Muscle of arm (tissue), 12 donors: ENCODE measurements around the gene C12orf56. TPM values are rescaled to one million over a fixed set of nuclear protein-coding genes. Genes with fewer than 3 reads are reported as not detected.
"Not testable (repeated sequence)": the region's sequence is repeated elsewhere in the genome, so short reads cannot be mapped to it uniquely, and the experiment has no call there.

Source experiments
- DNase-seq: peaks from one replicate; pipeline ENCODE4 v3.0.0-alpha.2; 2013
- polyA plus RNA-seq, 12 donors: library from polyadenylated mRNA; unstranded; fragments of 120-200 nt; gene quantifications; one replicate each; pipeline ENCODE4 v1.2.1, GENCODE V29; 2013; ENCODE audit not compliant: insufficient read length in 12 of 12

Gene C12orf56
- polyA plus RNA-seq, 12 donors: 0.68 to 3.7 (median 1.2) TPM; not detected in 2

DNA sequence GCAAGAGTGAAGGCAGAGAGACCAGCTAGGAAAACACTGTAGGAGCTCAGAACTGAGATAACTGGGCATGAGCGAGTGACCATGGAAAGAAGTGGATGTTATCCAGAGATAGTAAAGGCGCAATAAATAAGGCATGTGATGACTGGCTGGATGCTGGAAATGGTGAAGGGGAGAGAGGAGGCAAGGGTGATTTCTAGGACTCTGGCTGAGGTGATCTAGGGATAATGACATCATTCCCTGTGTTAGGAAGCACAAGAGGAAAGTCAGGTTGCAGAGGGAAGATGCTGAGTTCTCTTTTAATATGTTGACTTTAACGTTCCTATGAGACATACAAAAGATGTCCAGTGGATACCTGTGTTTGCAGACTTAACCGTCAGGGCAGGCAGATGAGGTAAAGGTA, 78.7 kb downstream of the C12orf56 start:
- no peak for DNase-seq

GRCh38 chr12:64304571-64304970, 86.0 kb downstream of the C12orf56 start:
- no peak for DNase-seq

GRCh38 chr12:64299628-64300027, 90.9 kb downstream of the C12orf56 start:
- DNase-seq: no peak

GRCh38 chr12:64296301-64296700, 94.3 kb downstream of the C12orf56 start:
- DNase-seq: no peak

DNA sequence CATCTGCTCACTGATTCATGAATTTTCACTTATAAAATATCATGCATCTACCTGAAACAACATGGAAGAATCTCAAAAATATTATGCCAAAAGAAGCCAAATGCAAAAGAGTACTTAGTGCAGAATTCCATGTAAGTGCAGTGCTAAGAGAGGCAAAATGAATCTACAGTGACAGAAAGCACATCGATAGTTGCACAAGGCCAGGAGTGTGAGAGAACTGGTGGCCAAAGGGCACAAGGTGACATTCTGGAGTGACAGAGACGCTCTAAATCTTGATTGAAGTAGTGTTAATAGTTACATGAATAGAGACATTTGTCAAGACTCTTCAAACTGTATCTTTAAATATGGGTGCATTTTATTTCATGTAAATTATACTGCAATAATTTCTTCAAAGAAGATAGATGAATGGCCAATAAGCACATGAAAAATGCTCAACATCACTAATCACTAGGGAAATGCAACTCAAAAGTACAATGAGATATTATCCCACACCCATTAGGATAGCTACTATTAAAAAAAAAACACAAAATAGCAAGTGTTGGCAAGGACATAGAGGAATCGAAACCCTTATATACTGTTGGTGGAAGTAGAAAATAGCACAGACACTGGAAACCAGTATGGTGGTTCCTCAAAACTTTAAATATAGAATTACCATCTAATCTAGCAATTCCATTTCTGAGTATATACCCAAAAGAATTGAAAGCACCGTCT, 96.7 kb downstream of the C12orf56 start:
- DNase-seq: no peak

DNA sequence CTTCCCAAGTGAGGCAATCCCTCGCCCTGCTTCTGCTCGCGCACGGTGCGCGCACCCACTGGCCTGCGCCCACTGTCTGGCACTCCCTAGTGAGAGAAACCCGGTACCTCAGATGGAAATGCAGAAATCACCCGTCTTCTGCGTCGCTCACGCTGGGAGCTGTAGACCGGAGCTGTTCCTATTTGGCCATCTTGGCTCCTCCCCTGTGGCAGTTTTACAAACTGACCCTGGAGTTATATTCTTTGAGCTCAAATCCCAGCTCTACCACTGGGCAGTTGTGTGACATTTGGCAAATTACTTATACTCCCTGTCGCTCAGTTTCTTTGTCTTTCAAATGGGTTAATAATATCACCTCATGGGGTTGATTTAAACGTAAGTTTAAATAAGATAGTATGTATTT, 97.4 kb downstream of the C12orf56 start:
- not testable (repeated sequence) for DNase-seq

DNA sequence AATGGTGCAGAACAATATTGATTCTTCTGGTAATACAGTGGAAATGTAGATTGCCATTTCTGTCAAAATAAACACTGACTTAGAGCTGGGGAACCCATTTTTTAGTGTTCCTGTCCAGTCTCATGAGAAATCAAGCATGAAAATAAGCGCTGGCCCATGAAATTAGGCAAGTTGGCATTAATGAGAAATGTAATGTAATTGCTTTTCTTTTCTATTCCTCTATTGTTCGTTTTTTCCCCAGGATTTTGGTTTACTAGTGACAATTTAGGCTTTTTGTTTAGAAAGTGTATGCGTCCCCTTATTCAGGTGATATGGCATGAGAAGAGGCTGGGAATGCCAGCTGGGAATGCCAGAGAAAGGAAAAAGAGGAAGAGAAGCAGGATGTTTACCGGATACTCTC, 104.0 kb downstream of the C12orf56 start:
- no peak for DNase-seq

- DNase-seq: no peak
Measured at GRCh38 chr12:64284256-64284655, 106.3 kb downstream of the C12orf56 start.

- DNase-seq: no peak
Measured at GRCh38 chr12:64278421-64278820, 112.1 kb downstream of the C12orf56 start.

- no peak for DNase-seq
Measured at GRCh38 chr12:64273527-64274403, 116.8 kb downstream of the C12orf56 start.

DNA sequence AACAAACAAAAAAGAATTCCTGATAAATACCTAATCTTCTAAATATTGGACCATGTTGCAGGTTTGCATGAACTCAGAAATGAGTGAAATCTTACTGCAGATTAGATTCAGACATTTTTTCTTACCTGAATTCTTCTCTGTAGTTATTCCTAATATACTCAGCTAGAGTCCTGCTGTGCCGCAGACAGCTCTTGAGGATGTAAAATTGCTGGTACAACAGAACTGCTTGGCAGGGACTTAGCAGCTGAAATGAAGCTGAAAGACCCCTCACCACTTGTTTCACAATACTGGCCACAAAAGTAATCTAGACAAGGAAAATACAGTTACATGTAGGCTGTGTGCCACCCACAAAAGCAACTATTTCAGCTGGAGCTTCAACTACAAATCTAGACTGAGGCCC, 120.1 kb downstream of the C12orf56 start:
- DNase-seq: no peak

DNA sequence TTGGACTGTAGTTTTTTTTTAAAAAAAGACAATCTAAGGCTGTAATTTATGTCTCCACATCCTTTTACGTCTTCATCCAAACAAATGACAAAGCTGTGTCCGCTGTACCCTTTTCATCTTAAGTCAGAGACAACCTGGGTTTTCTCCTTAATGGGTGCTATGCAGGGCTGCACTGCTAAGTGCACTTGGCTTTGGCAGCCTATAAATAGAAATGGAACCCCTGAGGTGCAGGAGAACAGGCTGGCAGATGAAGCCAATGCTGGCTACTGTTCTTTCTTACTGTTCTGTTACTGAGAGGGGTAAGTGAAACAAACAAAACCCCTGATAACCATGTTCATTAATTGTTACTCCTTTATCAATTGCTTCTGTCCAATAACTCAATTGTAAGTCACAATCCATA, 121.4 kb downstream of the C12orf56 start:
- DNase-seq: no peak

DNA sequence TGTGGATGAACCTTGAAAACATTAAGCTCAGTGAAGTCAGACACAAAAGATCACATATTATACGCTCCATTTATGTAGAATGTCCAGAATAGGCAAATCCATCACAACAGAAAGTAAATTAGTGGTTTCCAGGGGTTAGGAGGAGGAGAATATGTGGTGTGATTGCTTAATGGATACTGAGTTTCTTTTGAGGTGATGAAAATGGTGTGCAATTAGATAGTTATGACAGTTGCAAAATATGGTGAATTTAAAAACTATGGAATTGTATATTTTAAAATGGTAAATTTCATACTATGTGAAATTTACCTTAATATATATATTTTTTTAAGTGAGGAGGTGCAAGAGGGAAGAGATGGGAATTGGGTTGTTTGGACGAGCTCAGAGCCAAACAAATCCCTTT, 122.1 kb downstream of the C12orf56 start:
- DNase-seq: no peak

DNA sequence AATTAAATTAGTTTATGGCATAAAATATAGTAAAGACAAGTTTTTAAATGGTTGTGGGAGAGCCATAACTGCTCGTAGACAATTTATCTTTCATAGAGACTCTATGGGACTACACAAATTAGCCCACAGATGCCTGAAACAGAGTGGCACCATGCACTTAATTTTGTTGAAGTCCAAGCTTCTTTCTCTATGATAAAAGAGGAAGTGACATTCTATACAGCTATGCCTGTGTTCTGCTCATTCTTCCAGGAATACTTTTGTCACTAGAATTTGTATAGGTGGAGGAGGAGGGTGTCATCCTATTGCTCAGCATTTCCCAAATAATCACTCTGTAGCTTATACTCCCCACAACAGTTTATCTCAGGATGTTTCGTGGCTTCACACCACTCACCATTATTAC, 124.7 kb downstream of the C12orf56 start:
- DNase-seq: no peak

GRCh38 chr12:64261813-64262212, 128.7 kb downstream of the C12orf56 start:
- no peak for DNase-seq

DNA sequence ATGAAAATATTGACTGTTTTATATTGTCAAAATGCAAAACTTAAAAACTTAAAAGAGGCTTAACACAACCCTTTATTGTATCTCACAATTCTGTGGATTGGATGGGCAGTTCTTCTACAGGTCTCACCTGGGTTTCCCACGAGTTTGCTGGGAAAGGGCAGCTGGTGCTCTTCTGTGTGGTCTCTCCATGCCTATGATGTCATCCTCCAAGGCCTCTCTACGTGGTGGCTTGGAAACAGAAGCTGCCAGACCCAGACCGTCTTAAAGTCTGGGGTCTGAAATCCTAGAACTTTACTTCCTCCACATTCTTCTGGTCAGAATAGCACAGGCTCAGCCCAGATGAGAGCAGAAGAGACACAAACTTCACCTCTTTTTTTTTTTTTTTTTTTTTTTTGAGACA, 132.0 kb downstream of the C12orf56 start:
- no peak for DNase-seq

- peak; percentile 65 for DNase-seq
Measured at GRCh38 chr12:64256166-64256800, 134.3 kb downstream of the C12orf56 start.

DNA sequence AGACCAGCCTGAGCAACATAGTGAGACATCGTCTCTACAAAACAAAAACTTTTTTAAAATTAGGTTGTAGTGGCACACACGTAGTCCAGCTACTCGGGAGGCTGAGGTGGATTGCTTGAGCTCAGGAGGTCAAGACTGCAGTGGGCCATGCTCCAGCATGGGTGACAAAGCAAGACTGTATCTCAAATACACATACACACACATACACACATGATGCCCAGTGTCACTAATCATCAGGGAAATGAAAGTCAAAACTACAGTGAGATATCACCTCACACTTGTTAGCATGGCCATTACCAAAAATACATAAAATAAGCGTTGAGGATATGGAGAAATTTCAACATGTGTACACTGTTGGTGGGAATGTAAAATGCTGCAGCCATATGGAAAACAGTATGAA, 135.3 kb downstream of the C12orf56 start:
- no peak for DNase-seq

DNA sequence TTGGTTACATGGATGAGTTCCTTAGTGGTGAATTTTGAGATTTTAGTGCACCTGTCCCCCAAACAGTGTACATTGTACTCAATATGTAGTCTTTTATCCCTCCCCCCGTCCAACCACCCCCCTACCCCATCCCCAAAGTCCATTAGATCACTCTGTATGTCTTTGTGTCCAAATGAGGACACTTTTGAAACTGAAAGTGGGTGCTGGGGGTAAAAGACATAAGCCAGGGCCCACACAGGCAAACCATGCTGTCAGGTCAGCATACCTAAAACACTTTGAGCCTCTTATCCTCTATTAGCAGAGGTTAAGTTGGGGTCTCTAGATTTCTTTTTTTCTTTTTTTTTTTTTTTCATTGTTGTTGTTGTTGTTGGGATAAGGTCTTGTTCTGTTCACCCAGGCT, 137.2 kb downstream of the C12orf56 start:
- no peak for DNase-seq

DNA sequence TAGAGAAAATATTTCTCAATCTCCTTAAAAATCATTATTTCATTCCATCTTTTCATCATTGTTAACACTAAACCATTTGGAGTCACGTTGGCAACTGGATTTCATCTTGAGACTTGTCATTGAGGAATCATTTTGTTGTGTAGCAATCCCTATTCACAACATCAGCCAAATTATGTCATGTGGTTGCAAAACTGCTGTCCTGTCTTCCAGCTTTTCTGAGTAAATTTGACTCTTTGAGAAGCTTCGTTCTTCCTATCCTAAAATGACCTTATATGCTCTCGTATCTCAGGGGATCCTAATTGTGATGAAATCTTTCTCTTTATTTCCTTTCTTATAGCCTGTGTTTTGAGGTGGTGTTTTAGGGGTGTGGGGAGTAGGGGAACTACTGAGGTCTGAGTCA, 137.9 kb downstream of the C12orf56 start:
- DNase-seq: no peak

GRCh38 chr12:64243809-64244208, 146.7 kb downstream of the C12orf56 start:
- DNase-seq: no peak

DNA sequence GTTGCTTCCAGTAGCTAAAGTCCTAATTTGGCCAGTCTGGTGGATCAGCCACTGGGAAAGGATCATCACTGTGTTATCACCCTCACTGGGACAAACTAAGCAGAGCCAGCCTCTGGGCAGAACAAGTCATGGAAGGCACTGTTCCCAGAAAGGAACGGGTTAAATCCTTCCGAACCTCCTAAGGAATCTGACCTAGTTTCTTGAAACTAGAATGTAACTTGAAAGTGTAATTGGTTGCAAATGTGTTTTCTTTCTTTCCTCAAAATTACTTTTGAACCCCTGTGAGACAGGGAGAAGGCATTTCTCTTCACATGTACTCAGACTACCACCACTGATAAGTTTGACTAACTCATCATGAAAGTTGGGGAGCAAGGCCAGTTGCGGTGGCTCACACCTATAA, 149.8 kb downstream of the C12orf56 start:
- DNase-seq: no peak

DNA sequence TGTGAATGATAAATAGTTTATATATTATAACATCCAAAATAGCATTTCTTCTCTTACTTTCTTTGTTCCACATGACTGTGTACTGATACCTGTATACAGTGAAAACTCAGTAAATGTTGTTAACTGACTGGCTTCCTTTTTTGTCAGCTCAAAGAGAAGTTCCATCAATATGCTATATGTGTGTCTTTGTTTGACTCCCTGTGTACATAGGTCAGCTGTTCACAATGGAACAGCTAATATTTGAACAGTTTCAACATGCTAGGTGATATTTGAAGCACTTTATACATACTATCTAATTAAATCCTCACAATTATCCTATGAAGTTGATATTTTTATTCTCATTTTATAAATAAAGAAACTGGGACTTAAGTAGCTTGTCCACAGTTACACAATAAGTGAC, 153.2 kb downstream of the C12orf56 start:
- DNase-seq: no peak
